ENCODE data around the gene NQO2. TPM values are rescaled to one million over a fixed set of nuclear protein-coding genes. Genes with fewer than 3 reads are reported as not detected.
"Not testable (repeated sequence)": the region's sequence is repeated elsewhere in the genome, so short reads cannot be mapped to it uniquely, and the experiment has no call there.

NQO2 gene
- total and polyA plus RNA-seq, 2 of the 13 experiments (the other 11 are each of a cell fraction or from before 2014, with no cell fraction given) = 32.2 to 56.5 TPM

GRCh38 chr6:2973180-2973579, 26.5 kb upstream of the NQO2 start:
- intact Hi-C loops (cut with micrococcal nuclease; ENCODE audit: unreplicated experiment); in situ Hi-C loops (cut with HindIII; ENCODE audit: extremely low pct_ligation_motif_present, low pct_unique_long_range_greater_than_20kb); H3K4me2 ChIP-seq (ENCODE audit: low read depth, low read length); H3K36me3 ChIP-seq (replicated peaks in 1 of 2; ENCODE audit: control insufficient read depth in 1 of 2, insufficient read depth in 2 of 2, low read length in 2 of 2); H3K4me3 ChIP-seq (replicated peaks in 1 of 3; ENCODE audit: insufficient read depth in 1 of 3, low read depth in 2 of 3, low read length in 3 of 3); CTCF ChIA-PET (ENCODE audit: low intra/inter-chr PET ratio, low total read pairs); H2AFZ ChIP-seq (ENCODE audit: low read length); DNase-seq (ENCODE audit: low spot score); H3K27me3 ChIP-seq (ENCODE audit: control insufficient read depth in 1 of 2, insufficient read depth in 2 of 2, low read length in 2 of 2); H3K9ac ChIP-seq (ENCODE audit: insufficient read depth, low read depth, low read length); H3K27ac ChIP-seq (ENCODE audit: extremely low read length, insufficient read depth, low read length); H3K79me2 ChIP-seq (ENCODE audit: insufficient read depth, low read length); ATAC-seq; BruUV-seq (replicated peaks); H4K20me1 ChIP-seq (ENCODE audit: insufficient read depth, low read length); H3K9me3 ChIP-seq (ENCODE audit: low read length); FAIRE-seq: not testable (repeated sequence)
- 85% methylated on average over 6 of the region's 6 CpGs for WGBS (ENCODE audit: low lambda C conversion rate)
- POLR2A ChIA-PET = interaction anchor here (2.6 kb wide), 1 partner anchor 15 kb away, joined by 11 read pairs; no protein-coding TSS in a partner anchor
- peak; percentile 45; the same call in 1 of the 2 replicates for TF ChIP-seq ZNF121 (CRISPR knock-in tag; IDR thresholded peaks at IDR 0.05)
- H3K4me1 ChIP-seq (ENCODE audit: insufficient read depth, low read length) = peaks cover 58% of the 10 kb centered on the region

- no peak for ATAC-seq
- H4K20me1 ChIP-seq (ENCODE audit: insufficient read depth, low read length) = no peaks in the 10 kb centered on the region
- POLR2A ChIA-PET = interaction anchor here (2.6 kb wide), 1 partner anchor 15 kb away, joined by 11 read pairs; no protein-coding TSS in a partner anchor
- intact Hi-C loops (cut with micrococcal nuclease; ENCODE audit: unreplicated experiment) (no loop called here), in situ Hi-C loops (cut with HindIII; ENCODE audit: extremely low pct_ligation_motif_present, low pct_unique_long_range_greater_than_20kb) (no loop called here)
- H3K4me2 ChIP-seq (ENCODE audit: low read depth, low read length) = no peak overlapping the region
- peaks cover 0 to 8% of the 10 kb centered on the region in 2 experiments; a peak in 1 of 5 replicates for H3K27me3 ChIP-seq (ENCODE audit: control insufficient read depth in 1 of 2, insufficient read depth in 2 of 2, low read length in 2 of 2)
- 76% methylated on average over 5 of the region's 5 CpGs for WGBS (ENCODE audit: low lambda C conversion rate)
- FAIRE-seq = no peak
- BruUV-seq (replicated peaks) = no TSS peak
- H3K4me1 ChIP-seq (ENCODE audit: insufficient read depth, low read length) = peaks cover 58% of the 10 kb centered on the region
- no peak overlapping the region for H3K27ac ChIP-seq (ENCODE audit: extremely low read length, insufficient read depth, low read length)
- no peak overlapping the region for H2AFZ ChIP-seq (ENCODE audit: low read length)
- no peak overlapping the region for H3K9ac ChIP-seq (ENCODE audit: insufficient read depth, low read depth, low read length)
- H3K79me2 ChIP-seq (ENCODE audit: insufficient read depth, low read length) = no peaks in the 10 kb centered on the region
- CTCF ChIA-PET (ENCODE audit: low intra/inter-chr PET ratio, low total read pairs) = no interaction called here
- no peaks in the 10 kb centered on the region for H3K36me3 ChIP-seq (replicated peaks in 1 of 2; ENCODE audit: control insufficient read depth in 1 of 2, insufficient read depth in 2 of 2, low read length in 2 of 2)
- DNase-seq (ENCODE audit: low spot score) = no peak
- H3K4me3 ChIP-seq (replicated peaks in 1 of 3; ENCODE audit: insufficient read depth in 1 of 3, low read depth in 2 of 3, low read length in 3 of 3) = no peak overlapping the region
- no peaks in the 10 kb centered on the region for H3K9me3 ChIP-seq (ENCODE audit: low read length)
- TF ChIP-seq HMGXB3 (CRISPR knock-in tag; IDR thresholded peaks at IDR 0.05; ENCODE audit: borderline replicate concordance) (no peak), ZNF670 (CRISPR knock-in tag; IDR thresholded peaks at IDR 0.05; ENCODE audit: borderline replicate concordance) (no peak), NR2F1 (CRISPR knock-in tag; IDR thresholded peaks at IDR 0.05) (no peak), IRX3 (CRISPR knock-in tag; IDR thresholded peaks at IDR 0.05; ENCODE audit: borderline replicate concordance, low read depth) (no peak), ZFYVE20 (CRISPR knock-in tag; IDR thresholded peaks at IDR 0.05; ENCODE audit: borderline replicate concordance, low read depth) (no peak), ZNF589 (CRISPR knock-in tag; conservative IDR thresholded peaks at IDR 0.05) (no peak), ZSCAN30 (CRISPR knock-in tag; IDR thresholded peaks at IDR 0.05) (no peak), ZNF737 (CRISPR knock-in tag; IDR thresholded peaks at IDR 0.05; ENCODE audit: borderline replicate concordance) (no peak), JUNB (CRISPR knock-in tag; IDR thresholded peaks at IDR 0.05; ENCODE audit: borderline replicate concordance) (no peak), ZNF441 (CRISPR knock-in tag; IDR thresholded peaks at IDR 0.05; ENCODE audit: borderline replicate concordance) (no peak), ZNF703 (CRISPR knock-in tag; IDR thresholded peaks at IDR 0.05; ENCODE audit: borderline replicate concordance) (no peak)
These were observed 26.0 kb upstream of the NQO2 start for GRCh38 chr6:2973676-2974075.
